ENCODE measurements around the gene PPP1R37.

GRCh38 chr19:45047188-45047797, 45.7 kb upstream of the PPP1R37 start:
- no peak for TF ChIP-seq POLR2A (IDR thresholded peaks at IDR 0.05)
- TF ChIP-seq CTCF (IDR thresholded peaks at IDR 0.05), result no peak
- no peak for TF ChIP-seq EP300 (IDR thresholded peaks at IDR 0.05)

Data from tibial nerve (tissue), 4 donors.